ENCODE data around the gene MMEL1. TPM values are rescaled to one million over a fixed set of nuclear protein-coding genes. Genes with fewer than 3 reads are reported as not detected.
"Not testable (repeated sequence)": the region's sequence is repeated elsewhere in the genome, so short reads cannot be mapped to it uniquely, and the experiment has no call there.

The MMEL1 gene
- total RNA-seq, 2 experiments from 2014 or later, result 0.67 to 1.8 TPM

DNA sequence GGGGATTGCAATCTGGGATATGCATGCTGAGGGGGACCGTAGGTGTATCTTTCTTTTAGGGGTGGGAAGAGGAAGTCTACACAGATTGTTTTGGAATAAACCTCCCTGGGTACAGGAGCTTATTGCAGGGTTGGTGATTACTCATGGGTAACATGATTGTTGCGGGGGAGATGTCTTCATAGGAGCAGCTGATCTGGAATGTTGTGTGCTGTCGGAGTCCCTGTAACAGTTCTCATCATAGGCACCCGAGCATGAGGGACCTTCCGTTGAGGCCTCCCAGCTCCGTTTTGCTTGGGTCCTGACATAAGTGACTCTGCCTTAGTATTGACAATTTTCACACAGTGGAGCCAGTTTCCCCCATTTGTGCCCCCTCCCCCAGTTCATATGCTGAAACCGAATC, 50.4 kb downstream of the MMEL1 start:
- ChIA-PET POLR2A (interaction anchor here (6.7 kb wide), 1 partner anchor 35 kb away, joined by 109 read pairs; no protein-coding TSS in a partner anchor), CTCF (no interaction called here)
- no peaks in the 10 kb centered on the region for H3K27me3 ChIP-seq (ENCODE audit: control insufficient read depth in 1 of 2, insufficient read depth in 2 of 2, low read length in 2 of 2)
- Mint-ChIP-seq H3K4me3 (peak overlapping the region; percentile 46), H3K27me3 (no peaks in the 10 kb centered on the region), H3K4me1 (ENCODE audit: low read depth) (peaks cover 72% of the 10 kb centered on the region), H3K36me3 (ENCODE audit: low read depth) (peaks cover 17% of the 10 kb centered on the region), H3K9me3 (no peaks in the 10 kb centered on the region), H3K27ac (peak overlapping the region; percentile 98)
- no peak overlapping the region for H3K4me3 ChIP-seq (ENCODE audit: low read length)
- H3K4me1 ChIP-seq (ENCODE audit: insufficient read depth, low read length), result peaks cover 88% of the 10 kb centered on the region
- H3K27ac ChIP-seq (ENCODE audit: low read depth in 1 of 2, low read length in 2 of 2), result no peak overlapping the region
- H3K9me3 ChIP-seq (ENCODE audit: control insufficient read depth in 1 of 2, insufficient read depth in 1 of 2, low read length in 2 of 2), result no peaks in the 10 kb centered on the region
- DNase-seq, result peak in 1 of 14 experiments; percentile 28
- no peak for ATAC-seq (ENCODE audit: poor library complexity)
- no peak for TF ChIP-seq CTCF (IDR thresholded peaks at IDR 0.05)
- H3K36me3 ChIP-seq (ENCODE audit: insufficient read depth, low read length), result no peaks in the 10 kb centered on the region
- intact Hi-C loops (cut with DNase I, micrococcal nuclease), result no loop called here

- H3K4me1 ChIP-seq (ENCODE audit: insufficient read depth, low read length), result peaks cover 99% of the 10 kb centered on the region
- Mint-ChIP-seq H3K4me3 (no peak overlapping the region), H3K27ac (peak overlapping the region; percentile 89), H3K4me1 (ENCODE audit: low read depth) (peaks cover 72% of the 10 kb centered on the region), H3K9me3 (no peaks in the 10 kb centered on the region), H3K36me3 (ENCODE audit: low read depth) (peaks cover 9% of the 10 kb centered on the region), H3K27me3 (no peaks in the 10 kb centered on the region)
- H3K4me3 ChIP-seq (ENCODE audit: low read length), result no peak overlapping the region
- DNase-seq, result no peak
- ATAC-seq (ENCODE audit: poor library complexity), result no peak
- ChIA-PET CTCF (interaction anchor here (0.8 kb wide), 1 partner anchor 19 kb away, joined by 3 read pairs; no protein-coding TSS in a partner anchor), POLR2A (interaction anchor here (0.9 kb wide), 1 partner anchor 55 kb away, joined by 3 read pairs; no protein-coding TSS in a partner anchor)
- intact Hi-C loops (cut with DNase I, micrococcal nuclease), result no loop called here
- H3K27ac ChIP-seq (ENCODE audit: low read depth in 1 of 2, low read length in 2 of 2), result no peak overlapping the region
- H3K36me3 ChIP-seq (ENCODE audit: insufficient read depth, low read length), result no peaks in the 10 kb centered on the region
- no peak for TF ChIP-seq CTCF (IDR thresholded peaks at IDR 0.05)
- H3K9me3 ChIP-seq (ENCODE audit: control insufficient read depth in 1 of 2, insufficient read depth in 1 of 2, low read length in 2 of 2), result no peaks in the 10 kb centered on the region
- no peaks in the 10 kb centered on the region for H3K27me3 ChIP-seq (ENCODE audit: control insufficient read depth in 1 of 2, insufficient read depth in 2 of 2, low read length in 2 of 2)
These were observed 52.1 kb downstream of the MMEL1 start for GRCh38 chr1:2580691-2581090.

- Histone ChIP-seq H3K9me3 (ENCODE audit: control insufficient read depth in 1 of 2, insufficient read depth in 1 of 2, low read length in 2 of 2) (no peaks in the 10 kb centered on the region), H3K36me3 (ENCODE audit: insufficient read depth, low read length) (no peaks in the 10 kb centered on the region), H3K27me3 (ENCODE audit: control insufficient read depth in 1 of 2, insufficient read depth in 2 of 2, low read length in 2 of 2) (no peaks in the 10 kb centered on the region), H3K27ac (ENCODE audit: low read depth in 1 of 2, low read length in 2 of 2) (peak overlapping the region; percentile 99), H3K4me3 (ENCODE audit: low read length) (peak overlapping the region; percentile 57), H3K4me1 (ENCODE audit: insufficient read depth, low read length) (peaks cover 81% of the 10 kb centered on the region)
- peak; percentile 11 for TF ChIP-seq CTCF (IDR thresholded peaks at IDR 0.05)
- H3K27me3 Mint-ChIP-seq, result no peaks in the 10 kb centered on the region
- DNase-seq, result peak in 2 of 14 experiments; percentile 9 to 50
- H3K27ac Mint-ChIP-seq, result peak overlapping the region; percentile 89
- ATAC-seq (ENCODE audit: poor library complexity), result peak; percentile 2
- H3K9me3 Mint-ChIP-seq, result no peaks in the 10 kb centered on the region
- POLR2A ChIA-PET, result interaction anchor here (1.3 to 2.7 kb wide), 5 partner anchors 8 to 44 kb away, joined by 5 to 30 read pairs (median 23); partner anchors contain the start of genes PRXL2B and TNFRSF14
- H3K36me3 Mint-ChIP-seq (ENCODE audit: low read depth), result peaks cover under 1% of the 10 kb centered on the region
- H3K4me3 Mint-ChIP-seq, result peak overlapping the region; percentile 67
- intact Hi-C loops (cut with DNase I, micrococcal nuclease), result loop anchor here in 1 of 2 experiments (1.0 to 2.0 kb wide), 4 partner anchors 8 to 64 kb away; partner anchors contain the start of genes PRXL2B and TNFRSF14
- CTCF ChIA-PET, result interaction anchor here (0.6 to 2.2 kb wide), 8 partner anchors 9 to 55 kb away, joined by 3 to 18 read pairs (median 4); partner anchors contain the start of genes PANK4 and TNFRSF14
- H3K4me1 Mint-ChIP-seq (ENCODE audit: low read depth), result peaks cover 58% of the 10 kb centered on the region
These were observed 54.1 kb downstream of the MMEL1 start for GRCh38 chr1:2578758-2579118.

- DNase-seq (peak in 8 of 14 experiments; percentile 28 to 85 (median 40)), ATAC-seq (ENCODE audit: poor library complexity) (peak; percentile 31)
- ChIA-PET POLR2A (interaction anchor here (1.0 to 2.7 kb wide), 7 partner anchors 9 to 165 kb away, joined by 3 to 30 read pairs (median 10); partner anchors contain the start of genes PEX10, PRXL2B and TNFRSF14), CTCF (interaction anchor here (1.0 to 2.2 kb wide), 8 partner anchors 10 to 383 kb away, joined by 3 to 18 read pairs (median 6); partner anchors contain the start of genes FAAP20, PANK4 and TNFRSF14)
- Histone ChIP-seq H3K27ac (ENCODE audit: low read depth in 1 of 2, low read length in 2 of 2) (peak overlapping the region; percentile 99), H3K4me1 (ENCODE audit: insufficient read depth, low read length) (peaks cover 70% of the 10 kb centered on the region), H3K4me3 (ENCODE audit: low read length) (peak overlapping the region; percentile 57)
- not testable (repeated sequence) for H3K27me3 Mint-ChIP-seq; H3K36me3 Mint-ChIP-seq (ENCODE audit: low read depth); H3K36me3 ChIP-seq (ENCODE audit: insufficient read depth, low read length); H3K9me3 Mint-ChIP-seq; H3K27me3 ChIP-seq (ENCODE audit: control insufficient read depth in 1 of 2, insufficient read depth in 2 of 2, low read length in 2 of 2); H3K9me3 ChIP-seq (ENCODE audit: control insufficient read depth in 1 of 2, insufficient read depth in 1 of 2, low read length in 2 of 2)
- H3K4me1 Mint-ChIP-seq (ENCODE audit: low read depth), result peaks cover 57% of the 10 kb centered on the region
- H3K27ac Mint-ChIP-seq, result peak overlapping the region; percentile 89
- peak overlapping the region; percentile 67 for H3K4me3 Mint-ChIP-seq
- intact Hi-C loops (cut with DNase I, micrococcal nuclease), result loop anchor here in 1 of 2 experiments (1.0 to 2.0 kb wide), 4 partner anchors 9 to 65 kb away; partner anchors contain the start of genes PRXL2B and TNFRSF14
These were observed 55.2 kb downstream of the MMEL1 start for GRCh38 chr1:2577565-2578075.
